Activated effector memory CD4-positive, alpha-beta T cell treated with Interleukin-2 at 50 U/mL for 16 hours (primary cell): Measurements from ENCODE around the gene GNG13.
"Not testable (repeated sequence)": the region's sequence is repeated elsewhere in the genome, so short reads cannot be mapped to it uniquely, and the experiment has no call there.

Source experiments
- DNase-seq: peaks from one replicate; pipeline ENCODE4 v3.0.0-alpha.2; 2020

The GNG13 gene

DNA sequence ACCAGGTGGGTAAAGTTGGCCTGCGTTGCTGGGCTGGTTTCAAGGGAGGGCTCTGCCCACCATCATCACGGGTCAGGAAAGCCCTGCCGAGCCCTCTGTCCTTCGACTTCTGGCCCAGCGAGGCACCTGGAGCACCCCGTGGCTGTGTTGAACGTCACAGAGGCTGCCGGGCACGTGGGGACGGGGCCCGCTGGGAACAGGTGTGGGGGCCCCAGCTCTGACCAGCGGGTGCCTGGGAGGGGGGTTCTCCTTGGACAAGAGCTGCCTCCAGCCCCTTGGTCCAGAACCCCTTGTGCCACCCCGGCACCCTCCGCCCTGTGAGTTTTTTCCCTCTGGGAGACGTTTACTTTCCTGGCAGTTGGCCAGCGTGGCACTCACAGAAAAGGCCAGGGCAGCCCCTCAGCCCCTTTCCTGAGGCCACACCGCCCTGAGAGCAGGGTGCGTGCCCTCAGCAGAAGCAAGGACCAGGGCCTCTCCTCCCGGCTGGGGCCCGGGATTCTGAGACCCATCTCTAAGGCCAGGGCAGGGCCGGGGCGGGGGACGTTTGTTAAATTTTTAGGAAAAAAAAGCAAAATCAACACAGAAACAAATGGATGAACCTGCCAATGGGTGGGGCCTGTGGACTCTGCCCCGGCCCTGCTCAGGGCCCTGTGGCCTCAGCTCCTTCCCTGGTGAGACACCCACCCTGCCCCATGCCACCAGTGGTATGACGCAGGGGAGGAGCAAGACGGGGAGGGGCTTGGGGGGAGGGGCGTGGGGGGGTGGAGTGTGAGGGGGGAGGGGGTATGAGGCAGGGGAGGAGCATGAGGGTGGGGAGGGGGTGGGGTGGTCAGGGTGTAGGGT lies 31.3 kb upstream of the GNG13 start:
- DNase-seq, result no peak

- no peak for DNase-seq
Measured at GRCh38 chr16:830871-831570, 30.5 kb upstream of the GNG13 start.

GRCh38 chr16:830107-830870 lies 29.8 kb upstream of the GNG13 start:
- no peak for DNase-seq

DNA sequence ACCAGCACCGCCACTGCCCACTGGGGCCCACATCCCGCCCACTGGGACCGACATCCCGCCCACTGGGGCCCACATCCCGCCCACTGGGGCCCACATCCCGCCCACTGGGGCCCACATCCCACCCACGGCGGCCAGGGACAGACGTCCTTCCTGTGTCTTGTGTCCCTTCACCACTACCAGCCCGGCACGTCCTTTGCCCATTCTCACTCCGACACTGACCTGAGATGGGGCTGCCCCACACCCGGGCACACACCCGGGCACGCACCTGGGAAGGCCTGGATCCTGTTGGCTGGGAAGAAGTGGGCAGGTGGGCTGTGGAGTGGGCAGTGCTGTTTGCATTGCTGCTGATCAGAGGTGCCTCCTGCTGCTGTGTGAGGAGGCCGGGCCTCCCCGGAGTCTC lies 28.4 kb upstream of the GNG13 start:
- no peak for DNase-seq

- DNase-seq, result no peak
Measured at GRCh38 chr16:827513-827912, 27.0 kb upstream of the GNG13 start.

GRCh38 chr16:825341-826061 lies 25.0 kb upstream of the GNG13 start:
- no peak for DNase-seq

DNA sequence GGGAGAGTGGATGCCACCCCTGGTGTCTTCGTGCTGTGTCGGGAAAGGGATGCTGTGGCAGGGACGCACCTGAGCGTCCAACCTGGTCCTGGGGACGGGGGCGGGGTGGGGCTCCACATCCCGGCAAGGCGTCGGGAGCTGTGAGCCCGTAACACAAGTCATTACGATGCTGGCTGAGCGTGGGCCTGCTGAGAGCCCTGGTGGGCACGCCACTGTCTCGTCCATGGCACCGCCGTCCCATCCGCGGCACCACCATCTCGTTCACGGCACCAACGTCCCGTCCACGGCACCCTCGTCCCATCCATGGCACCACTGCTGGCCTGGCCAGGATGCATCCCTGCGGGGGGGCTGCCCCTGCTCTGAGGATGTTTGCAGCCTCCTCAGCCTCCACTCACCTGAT lies 24.1 kb upstream of the GNG13 start:
- no peak for DNase-seq

GRCh38 chr16:824194-824593 lies 23.7 kb upstream of the GNG13 start:
- DNase-seq, result no peak

DNA sequence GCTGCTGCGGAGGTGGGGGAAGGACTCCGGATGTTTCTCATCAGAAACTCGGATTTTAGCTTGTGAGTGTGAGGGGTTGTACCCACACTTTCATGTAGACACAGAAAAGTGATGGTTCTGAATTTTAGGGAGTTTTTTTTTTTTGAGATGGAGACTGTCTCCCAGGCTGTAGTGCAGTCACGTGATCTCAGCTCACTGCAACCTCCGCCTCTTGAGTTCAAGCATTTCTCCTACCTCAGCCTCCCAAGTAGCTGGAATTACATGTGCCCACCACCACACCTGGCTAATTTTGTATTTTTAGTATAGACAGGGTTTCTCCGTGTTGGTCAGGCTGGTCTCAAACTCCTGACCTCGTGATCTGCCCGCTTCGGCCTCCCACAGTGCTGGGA lies 22.4 kb upstream of the GNG13 start:
- no peak for DNase-seq

GRCh38 chr16:822174-822908 lies 21.8 kb upstream of the GNG13 start:
- no peak for DNase-seq

- DNase-seq, result no peak
Measured at GRCh38 chr16:821751-822150, 21.2 kb upstream of the GNG13 start.

GRCh38 chr16:820748-821147 lies 20.2 kb upstream of the GNG13 start:
- no peak for DNase-seq

DNA sequence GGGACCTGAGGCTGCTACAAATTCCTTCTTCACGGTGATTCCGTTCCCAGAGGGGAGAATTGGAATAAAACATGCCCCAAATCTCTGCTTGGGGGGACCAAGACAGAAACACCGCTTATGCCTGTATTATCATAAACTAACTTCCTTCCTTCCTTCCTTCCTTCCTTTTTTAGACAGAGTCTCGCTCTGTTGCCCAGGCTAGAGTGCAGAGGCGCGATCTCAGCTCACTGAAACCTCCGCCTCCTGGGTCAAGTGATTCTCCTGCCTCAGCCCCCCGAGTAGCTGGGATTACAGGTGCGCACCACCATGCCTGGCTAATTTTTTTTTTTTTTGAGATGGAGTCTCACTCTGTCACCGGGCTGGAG lies 19.5 kb upstream of the GNG13 start:
- DNase-seq, result not testable (repeated sequence)

- DNase-seq, result peak; percentile 28
Measured at GRCh38 chr16:819336-820043, 19.0 kb upstream of the GNG13 start.

- no peak for DNase-seq
Measured at GRCh38 chr16:818592-818991, 18.1 kb upstream of the GNG13 start.

DNA sequence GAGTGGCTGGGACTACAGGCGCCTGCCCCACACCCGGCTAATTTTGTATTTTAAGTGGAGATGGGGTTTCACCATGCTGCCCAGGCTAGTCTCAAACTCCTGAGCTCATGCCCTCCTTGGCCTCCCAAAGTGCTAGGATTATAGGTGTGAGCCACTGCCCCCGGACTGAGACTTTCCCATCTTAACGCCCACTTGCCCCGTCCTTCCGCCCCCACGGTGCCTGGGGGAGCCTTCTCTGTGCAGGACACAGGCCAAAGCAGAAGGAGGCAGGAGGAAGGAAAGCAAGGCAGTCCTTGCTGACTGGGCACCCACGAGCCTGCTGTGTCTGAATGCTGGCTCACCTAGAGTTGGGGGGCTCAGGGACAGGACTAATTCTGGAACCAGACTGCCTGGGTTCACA lies 17.6 kb upstream of the GNG13 start:
- DNase-seq, result no peak

- DNase-seq, result no peak
Measured at GRCh38 chr16:817001-817906, 16.7 kb upstream of the GNG13 start.

DNA sequence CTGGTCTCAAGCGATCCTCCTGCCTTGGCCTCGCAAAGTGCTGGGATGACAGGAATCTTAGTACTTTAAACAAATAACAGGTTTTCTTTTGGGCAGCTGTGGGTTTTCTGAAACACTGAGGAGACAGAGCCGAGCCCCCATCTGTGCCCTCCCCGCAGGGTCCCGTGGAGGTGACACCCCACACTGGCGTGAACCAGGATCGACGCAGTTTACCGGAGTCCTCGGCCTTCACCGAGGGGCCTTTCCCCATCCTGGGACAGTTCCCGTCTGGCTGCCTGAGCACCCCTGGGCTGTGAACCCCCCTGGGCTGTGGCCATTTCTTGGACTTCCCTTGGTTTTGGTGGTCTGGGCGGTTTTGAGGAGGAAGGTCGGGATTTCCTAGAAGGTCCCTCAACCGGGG lies 15.3 kb upstream of the GNG13 start:
- no peak for DNase-seq

GRCh38 chr16:814974-815373 lies 14.4 kb upstream of the GNG13 start:
- DNase-seq, result no peak

- no peak for DNase-seq
Measured at GRCh38 chr16:813916-814412, 13.4 kb upstream of the GNG13 start.
